SK-N-MC (cell line): ENCODE measurements around the gene CCL11.

Experiments
- EZH2 ChIP-seq: fragments of 200-600 bp; sonication (generic); IDR thresholded peaks from one replicate; pipeline ENCODE4 v1.6.1; 2017; ENCODE audit warnings: antibody characterized with exemption
- POLR2AphosphoS5 ChIP-seq: IDR thresholded peaks from 2 replicates; pipeline ENCODE4 v1.6.1; 2012; ENCODE audit warnings: mild to moderate bottlenecking, low read depth, low read length, borderline replicate concordance

- TF ChIP-seq POLR2AphosphoS5 (no peak), EZH2 (no peak)
These were observed 40.1 kb upstream of the CCL11 start for GRCh38 chr17:34245351-34245905.
